Skeletal muscle tissue (tissue), 4 donors: ENCODE results near the gene KCTD16. TPM values are rescaled to one million over a fixed set of nuclear protein-coding genes. Genes with fewer than 3 reads are reported as not detected.

Experiments used
- H3K27ac ChIP-seq: one replicate; pipeline ENCODE4 v1.7.0; 2013; ENCODE audit warnings: mild to moderate bottlenecking, low read depth, low read length, inconsistent platforms
- H3K27me3 ChIP-seq, 3 donors: one replicate each; pipeline ENCODE4 v1.7.0; 2013; ENCODE audit warnings: low read length in 3 of 3; ENCODE audit not compliant: control insufficient read depth in 3 of 3, insufficient read depth in 3 of 3
- H3K36me3 ChIP-seq, 3 donors: one replicate each; pipeline ENCODE4 v1.7.0; 2013; ENCODE audit warnings: low read length in 3 of 3; ENCODE audit not compliant: control insufficient read depth in 3 of 3, insufficient read depth in 3 of 3
- H3K4me1 ChIP-seq, 3 donors: one replicate each; pipeline ENCODE4 v1.7.0; 2013; ENCODE audit warnings: low read length in 3 of 3, mild to moderate bottlenecking in 3 of 3; ENCODE audit not compliant: control insufficient read depth in 3 of 3, insufficient read depth in 3 of 3
- H3K4me3 ChIP-seq, 3 donors: one replicate each; pipeline ENCODE4 v1.7.0; 2013; ENCODE audit warnings: low read length in 3 of 3
- H3K9ac ChIP-seq, 3 donors: one replicate each; pipeline ENCODE4 v1.7.0; 2013; ENCODE audit warnings: low read length in 3 of 3, mild to moderate bottlenecking in 3 of 3, moderate library complexity in 2 of 3, low read depth in 1 of 3
- H3K9me3 ChIP-seq, 3 donors: one replicate each; pipeline ENCODE4 v1.7.0; 2013; ENCODE audit warnings: low read length in 3 of 3; ENCODE audit not compliant: control insufficient read depth in 3 of 3
- total RNA-seq: library from RNA; depleted of rRNA; stranded (reverse); fragments of >200 nt; gene quantifications from one replicate; pipeline ENCODE4 v1.2.3, GENCODE V29; 2014
- donor health status: Osteomylitis.

KCTD16 gene
- total RNA-seq, 1 donor from 2014 or later, result under 0.01 TPM

DNA sequence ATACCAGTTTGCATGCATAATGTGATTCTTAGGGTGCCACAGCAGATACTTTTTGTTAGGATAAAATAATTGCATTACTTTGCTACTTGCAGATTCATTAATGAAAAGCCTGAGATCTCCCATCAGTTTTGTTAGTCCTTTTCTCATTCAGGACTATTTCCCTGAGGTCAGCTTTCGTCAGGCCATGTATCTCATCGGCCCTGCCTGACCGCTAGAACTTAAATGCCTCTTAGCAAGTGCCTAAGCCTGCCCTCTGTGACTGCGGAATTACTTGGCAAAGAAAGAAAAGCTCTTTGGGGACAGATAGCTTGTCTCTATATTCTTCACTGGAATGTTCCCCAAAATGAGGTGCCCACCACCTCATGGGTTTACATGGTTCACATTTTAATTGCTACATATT is 147.8 kb downstream of the KCTD16 start:
- H3K27ac ChIP-seq, result no peak overlapping the region
- H3K36me3 ChIP-seq, result no peaks in the 10 kb centered on the region
- H3K27me3 ChIP-seq, result no peaks in the 10 kb centered on the region
- H3K9me3 ChIP-seq, result no peaks in the 10 kb centered on the region
- H3K4me1 ChIP-seq, result no peaks in the 10 kb centered on the region
- no peak overlapping the region for H3K9ac ChIP-seq
- no peak overlapping the region for H3K4me3 ChIP-seq

DNA sequence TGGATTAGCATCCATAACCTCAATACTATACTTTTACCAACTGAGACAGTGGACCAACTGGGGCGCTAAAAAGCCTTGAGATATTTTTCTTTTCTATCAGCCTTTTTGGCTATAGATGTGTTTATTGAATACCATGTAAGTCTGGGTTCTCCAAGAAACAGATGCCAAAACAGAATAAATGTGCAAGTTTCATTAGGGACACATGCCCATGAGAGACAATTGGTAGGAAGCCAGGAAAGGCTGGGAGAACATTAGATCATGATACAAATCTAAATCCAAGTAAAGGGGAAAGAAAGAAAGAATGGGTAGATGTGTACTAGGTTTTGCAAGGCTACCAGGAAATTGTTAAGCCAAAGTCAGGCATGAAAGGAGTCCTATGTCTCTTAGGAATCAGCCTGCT is 152.5 kb downstream of the KCTD16 start:
- H3K27ac ChIP-seq, result no peak overlapping the region
- H3K36me3 ChIP-seq, result no peaks in the 10 kb centered on the region
- no peaks in the 10 kb centered on the region for H3K4me1 ChIP-seq
- no peaks in the 10 kb centered on the region for H3K9me3 ChIP-seq
- H3K27me3 ChIP-seq, result no peaks in the 10 kb centered on the region
- H3K9ac ChIP-seq, result no peak overlapping the region
- no peak overlapping the region for H3K4me3 ChIP-seq

DNA sequence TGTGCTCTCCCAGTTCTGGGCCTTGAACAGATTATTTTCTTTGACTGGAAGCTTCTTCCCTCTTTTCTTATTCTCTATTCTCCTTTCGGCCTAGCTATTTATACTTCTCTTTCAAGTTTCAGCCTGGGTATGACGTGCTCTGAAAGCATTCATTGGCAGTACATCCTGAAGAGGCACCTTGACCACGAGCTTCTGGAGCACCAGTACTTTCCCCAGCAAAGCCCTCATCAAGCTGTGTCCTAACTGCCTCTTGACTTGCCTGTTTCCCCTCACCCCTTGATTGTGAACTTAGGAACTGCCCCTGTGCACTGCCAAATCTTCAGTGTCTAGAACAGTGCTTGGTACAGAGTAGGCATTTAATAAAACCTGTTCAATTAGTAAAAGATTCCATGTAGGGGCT is 154.9 kb downstream of the KCTD16 start:
- H3K9ac ChIP-seq, result no peak overlapping the region
- no peaks in the 10 kb centered on the region for H3K27me3 ChIP-seq
- H3K27ac ChIP-seq, result no peak overlapping the region
- H3K9me3 ChIP-seq, result no peaks in the 10 kb centered on the region
- H3K4me3 ChIP-seq, result no peak overlapping the region
- no peaks in the 10 kb centered on the region for H3K36me3 ChIP-seq
- H3K4me1 ChIP-seq, result no peaks in the 10 kb centered on the region

DNA sequence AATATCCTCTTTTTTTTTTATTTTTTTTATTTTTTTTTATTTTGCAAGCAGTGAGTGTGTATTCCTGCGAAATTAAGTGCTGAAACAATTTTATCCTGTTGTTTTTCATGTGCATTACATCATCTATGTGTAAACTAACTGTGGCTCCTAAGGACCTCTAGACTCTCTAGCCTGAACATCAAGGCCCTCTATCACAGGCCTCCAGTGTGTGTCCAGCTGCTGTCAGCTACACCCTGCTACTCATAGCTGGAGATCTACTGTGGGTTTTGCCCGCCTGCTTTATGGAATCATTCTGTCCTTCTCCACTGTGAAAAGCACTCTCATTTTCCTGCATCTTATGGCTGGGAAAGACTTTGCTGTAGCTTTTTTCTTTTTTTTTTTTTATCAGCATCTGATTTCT is 157.8 kb downstream of the KCTD16 start:
- Histone ChIP-seq H3K4me3 (no peak overlapping the region), H3K4me1 (no peaks in the 10 kb centered on the region), H3K9ac (no peak overlapping the region), H3K9me3 (no peaks in the 10 kb centered on the region), H3K27me3 (no peaks in the 10 kb centered on the region), H3K36me3 (no peaks in the 10 kb centered on the region), H3K27ac (no peak overlapping the region)

DNA sequence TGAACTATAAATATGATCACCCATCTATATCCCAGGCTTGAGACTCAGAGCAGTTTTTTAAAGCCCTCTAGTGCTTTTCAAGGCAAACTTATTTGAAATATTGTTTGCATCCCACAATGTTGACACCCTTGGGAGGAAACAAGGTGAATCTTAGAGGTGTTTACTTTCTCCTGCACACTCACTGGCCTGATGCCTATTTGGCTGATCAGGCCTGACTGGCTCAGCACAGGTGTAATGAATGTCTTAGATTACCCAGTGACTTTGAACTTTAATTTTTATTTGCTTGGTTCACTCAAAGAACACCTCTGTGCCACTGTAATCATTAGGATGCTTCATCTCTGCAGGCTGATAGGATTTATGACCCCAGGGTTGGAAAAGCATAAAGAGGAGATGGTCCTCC is 158.3 kb downstream of the KCTD16 start:
- Histone ChIP-seq H3K27me3 (no peaks in the 10 kb centered on the region), H3K4me3 (no peak overlapping the region), H3K27ac (no peak overlapping the region), H3K4me1 (no peaks in the 10 kb centered on the region), H3K9ac (no peak overlapping the region), H3K36me3 (no peaks in the 10 kb centered on the region), H3K9me3 (no peaks in the 10 kb centered on the region)

DNA sequence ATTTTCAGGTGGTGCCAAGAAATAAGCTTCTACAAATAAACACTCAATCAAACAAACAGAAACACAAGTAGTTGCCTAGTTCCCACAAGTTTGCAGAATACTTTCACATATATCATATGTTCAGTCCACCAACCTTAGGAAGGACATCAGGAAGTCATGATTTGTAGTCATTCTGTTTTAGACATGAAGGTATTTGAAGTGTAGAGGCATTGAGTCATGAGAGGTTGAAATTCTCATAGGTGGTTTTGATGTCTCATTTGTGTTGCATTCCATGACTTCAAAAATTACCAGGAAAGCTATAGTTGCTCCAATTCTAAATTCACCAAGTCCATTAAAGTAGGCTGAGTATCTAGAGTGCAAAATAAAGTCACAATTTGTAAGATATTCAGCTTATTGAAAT is 159.0 kb downstream of the KCTD16 start:
- Histone ChIP-seq H3K4me3 (no peak overlapping the region), H3K27ac (no peak overlapping the region), H3K4me1 (no peaks in the 10 kb centered on the region), H3K36me3 (no peaks in the 10 kb centered on the region), H3K27me3 (no peaks in the 10 kb centered on the region), H3K9me3 (no peaks in the 10 kb centered on the region), H3K9ac (no peak overlapping the region)

DNA sequence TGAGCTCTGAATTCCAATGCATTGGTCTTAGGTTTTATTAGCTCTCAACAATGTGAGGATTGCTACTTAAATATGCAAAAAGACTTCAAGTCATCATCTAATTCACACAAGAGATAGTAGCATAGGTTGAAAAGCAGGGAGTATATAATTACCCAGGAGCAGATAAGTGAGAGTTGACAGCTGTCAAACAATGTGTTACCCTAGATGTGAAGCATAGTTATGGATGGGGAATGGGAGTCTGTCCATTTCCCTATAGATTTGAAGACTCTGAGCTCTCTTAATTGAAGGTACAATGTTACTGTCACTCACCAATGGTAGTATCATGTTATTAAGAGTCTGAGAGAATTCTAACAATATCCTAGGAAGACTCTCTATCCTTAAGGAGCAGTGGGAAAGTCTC is 160.7 kb downstream of the KCTD16 start:
- no peak overlapping the region for H3K9ac ChIP-seq
- no peaks in the 10 kb centered on the region for H3K9me3 ChIP-seq
- no peaks in the 10 kb centered on the region for H3K36me3 ChIP-seq
- H3K27ac ChIP-seq, result no peak overlapping the region
- no peaks in the 10 kb centered on the region for H3K4me1 ChIP-seq
- no peak overlapping the region for H3K4me3 ChIP-seq
- no peaks in the 10 kb centered on the region for H3K27me3 ChIP-seq

DNA sequence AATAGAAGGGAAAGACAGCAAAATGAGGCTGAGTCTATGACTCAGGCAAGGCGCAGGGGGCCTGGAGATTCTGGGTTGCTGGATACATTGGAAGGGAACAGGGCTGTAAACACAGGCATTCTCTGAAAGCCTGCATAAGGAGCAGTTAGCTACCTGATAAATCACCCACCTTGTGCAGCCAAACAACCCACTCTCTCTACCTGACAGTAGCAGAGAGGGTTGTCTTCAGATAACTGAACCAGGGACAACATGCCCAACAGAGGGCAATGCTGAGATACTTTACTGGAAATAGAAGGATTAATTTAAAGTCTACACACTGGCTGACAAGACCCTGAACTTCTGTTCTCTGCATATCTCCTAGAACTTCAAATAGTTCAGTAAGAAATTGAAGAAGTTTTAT is 161.6 kb downstream of the KCTD16 start:
- Histone ChIP-seq H3K4me1 (no peaks in the 10 kb centered on the region), H3K9me3 (no peaks in the 10 kb centered on the region), H3K9ac (no peak overlapping the region), H3K27ac (no peak overlapping the region), H3K4me3 (no peak overlapping the region), H3K36me3 (no peaks in the 10 kb centered on the region), H3K27me3 (no peaks in the 10 kb centered on the region)

DNA sequence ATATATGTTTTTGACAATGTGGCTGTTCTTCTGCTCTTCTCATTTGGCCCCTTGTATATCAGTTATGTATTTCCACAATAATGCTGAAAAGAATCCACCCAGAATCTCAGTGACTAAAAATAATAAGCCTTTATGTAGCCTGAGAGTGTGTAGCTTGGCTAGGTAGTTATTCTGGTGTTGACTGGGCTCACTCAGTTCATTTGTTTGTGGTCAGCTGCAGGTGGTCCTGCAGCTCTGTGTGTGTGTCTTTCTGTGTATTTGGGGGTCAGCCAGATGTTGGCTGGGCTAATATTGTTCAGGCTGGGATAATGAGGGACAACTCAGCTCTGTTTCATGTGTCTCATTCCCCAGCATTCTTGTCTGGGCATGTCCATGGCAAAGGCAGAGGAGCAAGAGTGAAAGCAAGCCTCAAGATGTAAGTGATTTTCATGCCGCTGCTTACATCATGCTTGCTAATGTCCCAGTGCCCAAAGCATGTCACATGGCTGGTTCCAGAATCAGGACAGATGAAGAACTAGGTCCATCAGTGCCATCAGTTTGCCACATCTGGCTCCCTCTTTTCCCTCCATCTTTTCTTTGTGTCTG is 162.8 kb downstream of the KCTD16 start:
- no peak overlapping the region for H3K9ac ChIP-seq
- no peaks in the 10 kb centered on the region for H3K9me3 ChIP-seq
- H3K4me3 ChIP-seq, result no peak overlapping the region
- no peaks in the 10 kb centered on the region for H3K36me3 ChIP-seq
- H3K27me3 ChIP-seq, result no peaks in the 10 kb centered on the region
- H3K27ac ChIP-seq, result no peak overlapping the region
- H3K4me1 ChIP-seq, result no peaks in the 10 kb centered on the region

DNA sequence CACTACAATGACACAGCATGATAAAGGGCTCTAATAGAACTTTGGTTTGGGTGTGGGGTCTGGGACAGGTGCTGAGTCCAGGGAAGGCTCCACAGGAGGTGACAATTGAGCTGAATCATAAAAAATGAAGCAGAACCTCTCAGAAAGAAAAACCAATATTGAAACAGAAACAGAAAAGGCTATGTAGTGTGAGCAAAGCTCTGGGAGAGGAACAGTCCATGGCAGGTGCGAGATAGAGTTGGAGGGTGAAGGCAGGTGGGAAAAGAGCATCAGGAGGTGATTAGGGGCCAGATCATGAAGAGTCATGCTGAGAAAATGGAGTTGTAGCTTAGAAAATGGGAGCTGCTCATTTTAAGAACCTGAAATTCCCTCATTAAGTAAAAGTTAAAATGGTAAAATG is 164.9 kb downstream of the KCTD16 start:
- no peak overlapping the region for H3K9ac ChIP-seq
- H3K27ac ChIP-seq, result no peak overlapping the region
- no peaks in the 10 kb centered on the region for H3K27me3 ChIP-seq
- H3K4me1 ChIP-seq, result no peaks in the 10 kb centered on the region
- H3K36me3 ChIP-seq, result no peaks in the 10 kb centered on the region
- H3K4me3 ChIP-seq, result no peak overlapping the region
- no peaks in the 10 kb centered on the region for H3K9me3 ChIP-seq
